ENCODE measurements around the gene ABCA1.

The ABCA1 gene

GRCh38 chr9:104911032-104911607 lies 16.8 kb downstream of the ABCA1 start:
- H3K4me3 ChIP-seq (ENCODE audit: low read depth, low read length) = no peak overlapping the region
- no peak for DNase-seq (ENCODE audit: low read depth)
- no peak for TF ChIP-seq MYC (IDR thresholded peaks at IDR 0.05; ENCODE audit: low read depth, low read length)
- no peak for TF ChIP-seq MAX (IDR thresholded peaks at IDR 0.05; ENCODE audit: low read depth, low read length)
- no peak for TF ChIP-seq CTCF (IDR thresholded peaks at IDR 0.05; ENCODE audit: low read depth, low read length)
- no peak for TF ChIP-seq POLR2A (IDR thresholded peaks at IDR 0.05; ENCODE audit: extremely low read depth, insufficient read length)

GRCh38 chr9:104907278-104907951 lies 20.5 kb downstream of the ABCA1 start:
- DNase-seq (ENCODE audit: low read depth) = no peak
- no peak overlapping the region for H3K4me3 ChIP-seq (ENCODE audit: low read depth, low read length)
- TF ChIP-seq CTCF (IDR thresholded peaks at IDR 0.05; ENCODE audit: low read depth, low read length) (no peak), MYC (IDR thresholded peaks at IDR 0.05; ENCODE audit: low read depth, low read length) (no peak), MAX (IDR thresholded peaks at IDR 0.05; ENCODE audit: low read depth, low read length) (no peak), POLR2A (IDR thresholded peaks at IDR 0.05; ENCODE audit: extremely low read depth, insufficient read length) (no peak)

- no peak overlapping the region for H3K4me3 ChIP-seq (ENCODE audit: low read depth, low read length)
- DNase-seq (ENCODE audit: low read depth) = no peak
- TF ChIP-seq MYC (IDR thresholded peaks at IDR 0.05; ENCODE audit: low read depth, low read length) (no peak), POLR2A (IDR thresholded peaks at IDR 0.05; ENCODE audit: extremely low read depth, insufficient read length) (no peak), CTCF (IDR thresholded peaks at IDR 0.05; ENCODE audit: low read depth, low read length) (no peak), MAX (IDR thresholded peaks at IDR 0.05; ENCODE audit: low read depth, low read length) (no peak)
Observed at GRCh38 chr9:104906441-104907277, 21.3 kb downstream of the ABCA1 start.

GRCh38 chr9:104905931-104906330 lies 22.0 kb downstream of the ABCA1 start:
- no peak for TF ChIP-seq CTCF (IDR thresholded peaks at IDR 0.05; ENCODE audit: low read depth, low read length)
- TF ChIP-seq MYC (IDR thresholded peaks at IDR 0.05; ENCODE audit: low read depth, low read length) = no peak
- no peak for TF ChIP-seq MAX (IDR thresholded peaks at IDR 0.05; ENCODE audit: low read depth, low read length)
- TF ChIP-seq POLR2A (IDR thresholded peaks at IDR 0.05; ENCODE audit: extremely low read depth, insufficient read length) = no peak
- H3K4me3 ChIP-seq (ENCODE audit: low read depth, low read length) = no peak overlapping the region
- no peak for DNase-seq (ENCODE audit: low read depth)

- DNase-seq (ENCODE audit: low read depth) = no peak
- TF ChIP-seq CTCF (IDR thresholded peaks at IDR 0.05; ENCODE audit: low read depth, low read length) (no peak), MYC (IDR thresholded peaks at IDR 0.05; ENCODE audit: low read depth, low read length) (no peak), POLR2A (IDR thresholded peaks at IDR 0.05; ENCODE audit: extremely low read depth, insufficient read length) (no peak), MAX (IDR thresholded peaks at IDR 0.05; ENCODE audit: low read depth, low read length) (no peak)
- no peak overlapping the region for H3K4me3 ChIP-seq (ENCODE audit: low read depth, low read length)
Observed at GRCh38 chr9:104905153-104905901, 22.6 kb downstream of the ABCA1 start.

Data from NB4 (cell line).